GM18511 (cell line): Measurements from ENCODE around the gene RTN4RL2.

ENCODE experiments used
- ATAC-seq: cut with Tn5 transposase; IDR thresholded peaks from one replicate; pipeline ENCODE4 v1.9.1; 2021; ENCODE audit warnings: mild to moderate bottlenecking, moderate library complexity; ENCODE audit not compliant: unreplicated experiment

Gene RTN4RL2

GRCh38 chr11:57460022-57460757 lies at the start of gene RTN4RL2:
TSS of gene RTN4RL2 (plus strand) at chr11:57460528. CDS start at chr11:57460866, 338 bp downstream.
- peak; percentile 32 for ATAC-seq

GRCh38 chr11:57413681-57414080 lies 46.6 kb upstream of the RTN4RL2 start:
- no peak for ATAC-seq

GRCh38 chr11:57414612-57415212 lies 45.6 kb upstream of the RTN4RL2 start:
- no peak for ATAC-seq

- ATAC-seq, result no peak
Measured at GRCh38 chr11:57416436-57416835, 43.9 kb upstream of the RTN4RL2 start.

GRCh38 chr11:57417056-57417455 lies 43.3 kb upstream of the RTN4RL2 start:
- ATAC-seq, result no peak

GRCh38 chr11:57418131-57418530 lies 42.2 kb upstream of the RTN4RL2 start:
- ATAC-seq, result no peak

- ATAC-seq, result no peak
Measured at GRCh38 chr11:57419146-57419545, 41.2 kb upstream of the RTN4RL2 start.

GRCh38 chr11:57421066-57421465 lies 39.3 kb upstream of the RTN4RL2 start:
- no peak for ATAC-seq

GRCh38 chr11:57421805-57422204 lies 38.5 kb upstream of the RTN4RL2 start:
- no peak for ATAC-seq

- ATAC-seq, result no peak
Measured at GRCh38 chr11:57422669-57423068, 37.7 kb upstream of the RTN4RL2 start.

GRCh38 chr11:57424137-57424791 lies 36.1 kb upstream of the RTN4RL2 start:
- ATAC-seq, result no peak

GRCh38 chr11:57424792-57425564 lies 35.4 kb upstream of the RTN4RL2 start:
- peak; percentile 91 for ATAC-seq

GRCh38 chr11:57425565-57426438 lies 34.5 kb upstream of the RTN4RL2 start:
- no peak for ATAC-seq

- ATAC-seq, result peak; percentile 2
Measured at GRCh38 chr11:57426439-57426928, 33.8 kb upstream of the RTN4RL2 start.

- ATAC-seq, result peak; percentile 68
Measured at GRCh38 chr11:57426929-57427726, 33.2 kb upstream of the RTN4RL2 start, which contains the start of gene SLC43A3. TSS of gene SLC43A3 (minus strand) at chr11:57427121. CDS start at chr11:57426172, 949 bp downstream.

- ATAC-seq, result no peak
Measured at GRCh38 chr11:57427727-57428082, 32.6 kb upstream of the RTN4RL2 start.

GRCh38 chr11:57428643-57429042 lies 31.7 kb upstream of the RTN4RL2 start:
- ATAC-seq, result no peak

GRCh38 chr11:57429946-57430345 lies 30.4 kb upstream of the RTN4RL2 start:
- no peak for ATAC-seq

- no peak for ATAC-seq
Measured at GRCh38 chr11:57430952-57431351, 29.4 kb upstream of the RTN4RL2 start.
